Measurements from ENCODE around the gene PLPP1. TPM values are rescaled to one million over a fixed set of nuclear protein-coding genes. Genes with fewer than 3 reads are reported as not detected.
A peak's percentile ranks its signal among the peaks of the same experiment; 100 is the strongest.

The PLPP1 gene
- polyA plus RNA-seq, 1 of the 3 experiments (the other 2 are of a cell fraction), result 32.8 TPM

- no peak for TF ChIP-seq MAX (IDR thresholded peaks at IDR 0.05; ENCODE audit: low read depth)
- no peak for TF ChIP-seq MXI1 (IDR thresholded peaks at IDR 0.05; ENCODE audit: low read depth, low read length)
- no peak for TF ChIP-seq CTCF (IDR thresholded peaks at IDR 0.05)
- no peak for TF ChIP-seq FOXM1 (IDR thresholded peaks at IDR 0.05; ENCODE audit: low read depth)
- TF ChIP-seq RXRA (IDR thresholded peaks at IDR 0.05; ENCODE audit: borderline replicate concordance, low read depth), result no peak
- TF ChIP-seq USF2 (IDR thresholded peaks at IDR 0.05; ENCODE audit: borderline replicate concordance, low read depth, low read length), result no peak
- no peak for TF ChIP-seq RFX5 (IDR thresholded peaks at IDR 0.05; ENCODE audit: low read length)
Observed at GRCh38 chr5:55416306-55416705, 118.5 kb downstream of the PLPP1 start (continued).

- Histone ChIP-seq H3K79me2 (ENCODE audit: insufficient read depth) (no peaks in the 10 kb centered on the region), H3K9me3 (no peaks in the 10 kb centered on the region), H3F3A (replicated peaks; ENCODE audit: insufficient read depth) (peaks cover 29% of the 10 kb centered on the region), H3K4me1 (ENCODE audit: control insufficient read depth in 1 of 2, insufficient read depth in 2 of 2, low read depth in 1 of 2, low read length in 1 of 2) (peaks cover 10 to 16% of the 10 kb centered on the region in 2 experiments), H3K27ac (ENCODE audit: low read depth in 2 of 2, low read length in 1 of 2) (peak overlapping the region in 1 of 2 experiments; percentile 37; a peak in 1 of 4 replicates), H2AFZ (ENCODE audit: low read depth) (no peak overlapping the region), H4K20me1 (ENCODE audit: insufficient read depth) (no peaks in the 10 kb centered on the region), H3K36me3 (replicated peaks in 1 of 2; ENCODE audit: control insufficient read depth in 1 of 2, insufficient read depth in 2 of 2, low read length in 1 of 2) (peaks cover 27 to 37% of the 10 kb centered on the region in 2 experiments), H3K9ac (no peak overlapping the region), H3K4me2 (no peak overlapping the region), H3K4me3 (ENCODE audit: low read depth in 2 of 2, low read length in 1 of 2) (no peak overlapping the region), H3K9me2 (no peaks in the 10 kb centered on the region), H3K27me3 (ENCODE audit: insufficient read depth) (no peaks in the 10 kb centered on the region)
- no peak for DNase-seq
- CTCF ChIA-PET, result no interaction called here
- no peak for TF ChIP-seq PBX3 (IDR thresholded peaks at IDR 0.05)
- TF ChIP-seq EP300 (IDR thresholded peaks at IDR 0.05; ENCODE audit: borderline replicate concordance in 1 of 2, low read depth in 1 of 2, low read length in 1 of 2), result no peak
- TF ChIP-seq RFX5 (IDR thresholded peaks at IDR 0.05; ENCODE audit: low read length), result no peak
- TF ChIP-seq FOXM1 (IDR thresholded peaks at IDR 0.05; ENCODE audit: low read depth), result no peak
- TF ChIP-seq JUND (IDR thresholded peaks at IDR 0.05), result no peak
- TF ChIP-seq RCOR1 (IDR thresholded peaks at IDR 0.05; ENCODE audit: low read length), result no peak
- TF ChIP-seq EZH2phosphoT487 (IDR thresholded peaks at IDR 0.05; ENCODE audit: borderline replicate concordance, low read depth), result no peak
- no peak for TF ChIP-seq ZBTB33 (IDR thresholded peaks at IDR 0.05; ENCODE audit: borderline replicate concordance, low read depth)
- no peak for TF ChIP-seq NRF1 (IDR thresholded peaks at IDR 0.05; ENCODE audit: low read depth, low read length)
- TF ChIP-seq TCF12 (IDR thresholded peaks at IDR 0.05), result no peak
- TF ChIP-seq IRF3 (IDR thresholded peaks at IDR 0.05; ENCODE audit: low read depth, low read length), result no peak
- no peak for TF ChIP-seq GATA2 (CRISPR knock-in tag; IDR thresholded peaks at IDR 0.05)
- TF ChIP-seq TAF1 (IDR thresholded peaks at IDR 0.05; ENCODE audit: borderline replicate concordance, low read depth, low read length), result no peak
- no peak for TF ChIP-seq CHD2 (IDR thresholded peaks at IDR 0.05; ENCODE audit: low read length, partially characterized antibody)
- no peak for TF ChIP-seq MEF2A (IDR thresholded peaks at IDR 0.05; ENCODE audit: borderline replicate concordance, low read depth)
- TF ChIP-seq NFIC (IDR thresholded peaks at IDR 0.05; ENCODE audit: borderline replicate concordance), result no peak
- TF ChIP-seq TEAD4 (IDR thresholded peaks at IDR 0.05; ENCODE audit: borderline replicate concordance, insufficient read depth), result no peak
- TF ChIP-seq ELF1 (IDR thresholded peaks at IDR 0.05), result no peak
- TF ChIP-seq CTCF (IDR thresholded peaks at IDR 0.05), result no peak
- no peak for TF ChIP-seq FOSL2 (IDR thresholded peaks at IDR 0.05; ENCODE audit: borderline replicate concordance, low read depth)
- POLR2A ChIA-PET, result no interaction called here
Observed at GRCh38 chr5:55415071-55415470, 119.7 kb downstream of the PLPP1 start.

Data from SK-N-SH (cell line).